Activated CD4-positive, CD25-positive, alpha-beta regulatory T cell treated with anti-CD3 and anti-CD28 coated beads, Interleukin-2, amount 50 U/mL, for 16 hours (primary cell): ENCODE data around the gene ASIC4.

Experiments used
- DNase-seq: peaks from one replicate; pipeline ENCODE4 v3.0.0-alpha.2; 2020; ENCODE audit warnings: low read depth, low spot score

The ASIC4 gene

DNA sequence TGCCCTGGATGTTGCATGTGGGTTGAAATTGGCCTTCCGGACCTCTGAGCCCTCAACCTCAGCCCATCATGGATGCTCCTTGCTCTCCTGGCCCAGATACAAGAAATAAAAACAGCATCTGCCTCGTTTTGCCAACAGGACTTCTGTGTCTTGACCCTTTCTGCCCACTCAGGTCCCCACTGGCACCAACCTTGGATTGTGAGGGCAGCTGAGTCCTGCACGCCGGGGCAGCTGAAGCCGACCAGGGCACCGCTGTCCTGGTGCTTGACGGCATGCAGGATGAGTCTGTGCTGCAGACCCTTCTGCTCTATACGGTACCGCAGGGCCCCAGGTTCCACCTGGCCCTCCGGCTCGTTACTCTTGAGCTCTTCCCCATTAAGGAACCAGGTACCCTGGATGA, 52.4 kb downstream of the ASIC4 start:
- no peak for DNase-seq

DNA sequence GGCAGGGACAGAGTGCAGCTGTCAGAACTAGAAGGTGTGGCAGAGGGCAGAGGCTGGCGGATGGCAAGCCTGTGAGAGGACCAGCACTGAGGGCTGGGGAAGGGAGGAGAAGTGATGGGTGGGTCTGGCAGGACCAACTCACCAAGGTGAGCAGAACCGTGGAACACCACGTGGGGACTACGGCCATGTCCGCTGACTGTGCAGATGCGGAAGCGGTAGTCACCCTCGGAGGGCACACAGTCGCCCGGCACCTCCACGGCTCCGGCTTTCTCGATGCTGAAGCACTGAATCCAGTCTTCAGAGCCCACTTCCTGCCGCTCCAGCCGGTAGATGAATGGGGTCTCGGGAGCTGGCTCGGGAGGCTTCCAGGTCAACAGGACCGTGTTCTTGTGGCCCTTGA, 52.8 kb downstream of the ASIC4 start:
- no peak for DNase-seq

DNA sequence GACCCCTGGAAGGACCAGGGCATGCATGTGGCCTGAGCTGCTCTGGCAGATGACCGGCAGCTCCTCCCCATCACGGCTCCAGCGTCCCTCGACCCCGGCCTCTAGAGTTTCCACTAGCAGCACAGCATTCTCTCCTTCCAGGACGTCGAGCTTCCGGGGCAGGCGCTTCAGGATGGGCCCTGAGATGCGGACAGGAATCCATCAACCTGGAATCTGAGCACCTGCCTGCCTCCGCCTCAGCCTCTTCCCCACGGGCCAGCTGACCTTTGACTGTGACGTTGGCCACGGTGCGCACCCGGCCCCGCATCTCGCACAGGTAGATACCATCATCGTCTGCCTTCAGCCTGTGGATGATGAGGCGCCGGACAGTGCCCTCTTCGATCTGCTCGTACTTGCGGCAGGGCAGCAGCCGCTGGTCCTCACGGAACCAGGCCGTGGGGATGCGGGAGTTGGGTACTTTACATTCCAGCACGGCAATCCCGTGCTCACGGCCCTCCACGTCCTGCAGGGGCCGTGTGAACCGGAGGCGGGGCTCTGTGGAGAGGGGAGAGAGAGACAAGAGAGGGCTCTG, 53.6 kb downstream of the ASIC4 start:
- DNase-seq, result no peak

DNA sequence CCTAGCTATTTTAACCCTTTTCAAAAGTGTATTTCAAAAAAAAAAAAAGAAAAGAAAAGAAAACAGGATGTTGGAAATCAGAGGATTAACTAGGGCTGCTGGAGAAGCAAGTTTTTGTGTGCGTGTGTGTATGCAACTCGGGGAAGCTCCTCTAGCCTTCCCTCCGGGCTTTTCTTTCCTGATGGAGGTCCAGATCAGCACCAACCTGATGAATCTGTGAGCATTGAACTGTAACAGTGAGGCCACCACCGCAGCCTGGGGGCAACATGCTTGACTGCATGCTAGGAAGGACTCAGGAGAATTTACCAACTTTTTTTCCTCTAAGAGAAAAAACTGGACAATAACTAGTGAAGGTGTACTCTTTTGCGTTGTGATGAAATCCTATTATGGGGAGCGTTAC, 54.8 kb downstream of the ASIC4 start:
- DNase-seq, result no peak

DNA sequence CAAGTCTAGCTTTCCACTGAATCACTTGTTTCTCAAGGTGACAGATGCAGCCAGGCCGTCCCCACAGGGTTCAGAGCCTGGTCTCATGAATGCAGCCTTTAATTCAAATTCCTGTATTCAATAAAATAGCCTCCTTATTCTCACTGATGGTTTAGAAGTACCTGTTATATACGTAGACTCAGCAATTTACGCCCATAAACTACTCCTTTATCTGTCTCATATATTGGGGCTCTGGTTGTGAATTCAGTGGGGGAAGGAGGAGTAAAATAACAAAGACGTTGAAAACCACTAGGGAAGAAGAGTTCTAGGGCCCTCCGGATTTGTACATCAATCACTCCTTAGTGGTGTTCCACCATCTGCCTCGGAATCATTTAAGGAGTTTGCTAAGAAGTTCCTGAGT, 55.4 kb downstream of the ASIC4 start:
- no peak for DNase-seq

DNA sequence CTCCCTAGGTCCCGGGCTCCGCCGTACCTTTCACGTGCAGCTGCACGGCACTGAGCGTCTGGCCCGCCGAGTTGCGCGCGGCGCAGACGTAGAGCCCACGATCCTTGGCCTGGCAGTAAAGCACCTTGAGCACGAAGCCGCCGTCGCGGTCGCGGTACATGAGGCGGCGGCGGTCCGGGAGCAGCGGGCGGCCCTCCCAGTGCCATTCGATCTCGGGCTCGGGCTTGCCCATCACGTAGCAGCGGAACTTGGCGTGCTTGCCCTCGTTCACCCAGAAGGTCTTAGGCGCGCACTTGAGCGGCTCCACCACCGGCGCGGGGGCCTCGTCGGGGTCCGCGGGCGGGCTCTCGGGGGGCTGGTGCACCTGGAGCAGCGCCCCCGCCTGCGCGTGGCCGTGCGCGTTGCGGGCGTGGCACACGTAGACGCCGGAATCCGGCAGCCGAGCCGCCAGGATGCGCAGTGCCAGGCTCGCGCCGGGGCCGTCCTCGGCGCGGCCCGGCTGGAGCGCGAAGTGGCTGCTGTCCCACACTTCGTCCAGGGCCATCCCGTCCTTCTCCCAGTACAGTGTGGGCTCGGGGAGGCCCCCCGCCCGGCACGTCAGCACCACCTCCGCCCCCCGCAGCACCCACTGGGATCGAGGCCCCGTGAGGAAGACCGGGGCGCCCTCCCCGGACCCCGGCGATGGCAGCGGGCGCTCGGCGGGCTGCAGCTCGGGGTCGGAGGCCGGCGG, 56.1 kb downstream of the ASIC4 start:
- no peak for DNase-seq

DNA sequence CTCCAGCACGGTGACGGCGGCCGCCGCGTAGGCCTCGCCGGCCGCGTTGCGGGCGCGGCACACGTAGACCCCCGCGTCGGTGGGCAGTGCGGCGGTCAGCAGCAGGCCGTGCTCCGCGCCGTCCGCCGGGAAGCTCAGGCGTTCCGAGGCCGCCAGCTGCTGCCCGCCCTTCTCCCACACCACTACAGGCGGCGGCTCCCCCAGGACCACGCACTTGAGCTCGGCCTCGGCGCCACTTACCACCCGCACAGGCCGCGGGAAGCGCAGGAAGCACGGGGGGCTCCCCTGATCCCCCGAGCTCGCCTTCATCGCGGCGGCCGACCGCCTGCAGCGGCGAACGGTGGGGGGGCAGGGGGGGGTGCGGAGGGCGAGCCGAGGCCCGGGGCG, 56.6 kb downstream of the ASIC4 start:
- no peak for DNase-seq

DNA sequence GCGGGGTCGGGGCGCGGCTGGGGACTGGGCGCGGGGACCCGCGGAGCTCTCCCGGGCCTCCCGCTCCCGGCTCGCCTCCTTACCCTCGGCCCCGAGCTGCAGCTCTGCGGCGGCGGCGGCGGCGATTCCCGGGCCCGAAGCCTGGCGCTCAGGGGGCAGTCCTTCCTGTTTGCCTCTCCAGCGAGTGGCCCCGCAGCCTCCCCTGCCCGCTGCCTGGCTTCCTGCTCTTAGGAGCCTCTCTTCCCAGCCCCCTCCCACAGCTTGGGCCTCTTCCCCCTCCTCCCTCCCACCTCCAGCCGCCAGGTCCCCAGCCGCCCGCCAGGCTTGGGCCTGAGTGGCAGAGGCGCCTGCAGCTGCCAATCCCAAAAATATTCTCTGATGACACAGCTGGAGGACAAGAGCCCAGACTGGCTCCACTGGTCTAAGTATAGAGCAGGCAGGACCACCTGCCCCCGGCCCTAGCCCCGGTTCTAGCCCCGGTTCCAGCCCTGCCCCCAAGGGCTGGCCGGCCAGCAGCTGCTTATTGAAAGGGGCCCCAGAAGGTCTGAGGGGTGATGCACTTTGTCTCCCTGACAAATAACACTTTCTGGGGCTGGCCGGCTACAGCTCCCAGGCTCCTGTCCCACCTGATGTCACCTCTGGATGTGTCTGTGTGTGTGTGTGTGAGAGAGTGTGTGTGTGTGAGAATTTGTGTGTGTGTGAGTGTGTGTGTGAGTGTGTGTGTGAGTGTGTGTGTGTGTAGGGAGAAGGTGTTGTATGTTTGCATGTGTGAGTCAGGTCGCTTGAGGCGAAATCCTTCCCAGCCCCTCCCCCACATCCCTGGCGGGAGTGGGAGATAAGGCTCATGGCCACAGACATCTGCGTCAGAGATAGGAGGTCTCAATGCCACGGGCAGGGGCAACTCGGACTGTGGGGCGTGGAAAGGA, 57.3 kb downstream of the ASIC4 start, which contains the start of gene OBSL1:
TSS of gene OBSL1 (minus strand) at position 229 of the 926 bp plus-strand sequence. CDS start 307 bp downstream, outside the sequence.
- no peak for DNase-seq

DNA sequence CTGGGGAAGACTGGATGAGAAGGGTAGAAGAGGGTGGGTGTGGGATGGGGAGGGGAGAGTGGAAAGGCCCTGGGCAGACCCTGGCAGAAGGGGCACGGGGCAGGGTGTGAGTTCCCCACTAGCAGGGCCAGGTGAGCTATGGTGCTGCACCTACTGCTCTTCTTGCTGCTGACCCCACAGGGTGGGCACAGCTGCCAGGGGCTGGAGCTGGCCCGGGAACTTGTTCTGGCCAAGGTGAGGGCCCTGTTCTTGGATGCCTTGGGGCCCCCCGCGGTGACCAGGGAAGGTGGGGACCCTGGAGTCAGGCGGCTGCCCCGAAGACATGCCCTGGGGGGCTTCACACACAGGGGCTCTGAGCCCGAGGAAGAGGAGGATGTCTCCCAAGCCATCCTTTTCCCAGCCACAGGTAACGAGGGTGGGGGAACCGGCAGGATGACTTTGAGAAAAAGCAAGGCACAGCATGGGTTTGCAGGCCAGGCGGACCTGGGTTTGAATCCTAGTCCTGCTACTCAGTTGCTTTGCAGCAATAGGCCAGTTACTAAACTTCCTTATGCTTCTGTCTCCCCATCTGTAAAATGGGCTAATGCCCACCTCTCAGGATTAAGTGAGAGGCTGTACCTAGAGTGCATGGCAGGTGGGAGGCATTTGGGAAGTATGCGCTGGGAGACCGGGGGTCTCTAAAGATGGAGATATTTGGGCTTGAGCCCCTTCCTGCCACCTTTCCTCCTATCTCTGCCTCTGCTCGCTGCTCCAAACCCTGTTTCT, 58.1 kb downstream of the ASIC4 start, which contains the start of gene INHA:
TSS of gene INHA (plus strand) at position 74 of the 765 bp plus-strand sequence. CDS start at position 139, 65 bp downstream.
- DNase-seq, result no peak

DNA sequence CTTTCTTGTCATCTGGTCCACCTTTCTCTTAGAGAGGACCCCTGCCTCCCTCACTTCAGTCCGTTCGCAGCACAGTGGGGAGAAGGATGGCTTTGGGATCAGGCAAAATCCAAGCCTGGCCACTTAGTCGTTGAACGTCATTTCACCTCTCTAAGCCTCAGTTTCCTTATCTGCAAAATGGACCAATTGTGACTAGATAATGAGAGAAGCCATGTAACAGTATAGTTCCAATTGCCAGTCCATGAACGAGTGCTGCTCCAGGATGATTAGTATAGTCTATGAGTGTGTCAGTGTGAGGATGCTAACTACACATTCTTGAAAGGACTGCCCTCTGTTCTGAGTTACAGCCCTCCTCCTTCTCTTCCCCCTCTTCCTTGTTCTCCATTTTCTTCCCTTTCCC, 58.9 kb downstream of the ASIC4 start:
- no peak for DNase-seq

DNA sequence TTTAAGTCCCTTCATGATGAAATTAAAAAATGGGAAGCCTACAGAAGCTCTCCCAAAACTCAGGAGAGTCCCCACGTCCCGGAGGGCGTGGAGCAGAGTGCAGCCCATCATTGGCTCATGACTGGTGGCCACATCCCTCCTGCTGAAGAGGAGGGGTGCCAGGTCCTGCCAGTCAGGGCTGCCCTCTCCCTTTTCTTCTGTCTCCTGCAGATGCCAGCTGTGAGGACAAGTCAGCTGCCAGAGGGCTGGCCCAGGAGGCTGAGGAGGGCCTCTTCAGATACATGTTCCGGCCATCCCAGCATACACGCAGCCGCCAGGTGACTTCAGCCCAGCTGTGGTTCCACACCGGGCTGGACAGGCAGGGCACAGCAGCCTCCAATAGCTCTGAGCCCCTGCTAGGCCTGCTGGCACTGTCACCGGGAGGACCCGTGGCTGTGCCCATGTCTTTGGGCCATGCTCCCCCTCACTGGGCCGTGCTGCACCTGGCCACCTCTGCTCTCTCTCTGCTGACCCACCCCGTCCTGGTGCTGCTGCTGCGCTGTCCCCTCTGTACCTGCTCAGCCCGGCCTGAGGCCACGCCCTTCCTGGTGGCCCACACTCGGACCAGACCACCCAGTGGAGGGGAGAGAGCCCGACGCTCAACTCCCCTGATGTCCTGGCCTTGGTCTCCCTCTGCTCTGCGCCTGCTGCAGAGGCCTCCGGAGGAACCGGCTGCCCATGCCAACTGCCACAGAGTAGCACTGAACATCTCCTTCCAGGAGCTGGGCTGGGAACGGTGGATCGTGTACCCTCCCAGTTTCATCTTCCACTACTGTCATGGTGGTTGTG, 60.4 kb downstream of the ASIC4 start:
- DNase-seq, result no peak

DNA sequence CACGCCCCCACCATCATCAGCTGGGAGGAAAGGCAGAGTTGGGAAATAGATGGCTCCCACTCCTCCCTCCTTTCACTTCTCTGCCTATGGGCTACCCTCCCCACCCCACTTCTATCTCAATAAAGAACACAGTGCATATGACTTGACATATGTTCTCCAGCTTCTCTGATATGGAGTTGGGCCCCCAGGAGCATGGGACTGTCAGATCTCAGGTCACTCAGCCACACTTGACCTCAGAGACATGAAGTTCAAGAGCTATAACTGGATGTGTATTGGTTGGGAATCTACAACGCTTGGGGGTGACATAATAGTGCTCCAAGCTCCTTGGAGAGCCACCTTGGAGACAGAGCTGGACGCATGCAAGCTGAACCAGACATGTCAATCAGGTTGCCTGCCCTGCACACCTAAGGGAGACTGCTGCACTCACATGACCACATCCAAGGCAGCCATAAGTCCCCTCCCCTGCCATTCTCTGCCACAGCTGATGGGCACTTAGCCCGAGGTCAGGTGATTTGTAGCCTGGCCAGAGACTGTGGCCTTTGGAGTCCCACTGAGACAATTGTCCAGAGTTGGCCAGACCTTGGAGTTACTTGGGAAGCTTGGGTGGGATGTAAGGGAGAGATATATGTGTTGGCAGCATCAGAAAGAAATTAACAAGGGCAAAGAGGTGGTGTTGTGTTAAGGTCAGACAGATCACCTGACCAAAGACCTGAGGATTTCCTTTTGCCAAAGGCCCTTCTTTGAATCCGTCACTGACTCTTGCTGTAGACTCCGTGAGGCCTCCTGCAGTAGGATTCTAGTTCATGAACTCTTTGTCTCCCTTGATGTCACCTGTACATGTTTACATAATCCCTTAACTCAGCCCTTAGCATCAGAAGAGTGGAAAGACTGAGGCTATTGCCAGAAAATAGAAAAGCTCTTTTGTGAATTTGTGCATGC, 61.6 kb downstream of the ASIC4 start:
- no peak for DNase-seq

DNA sequence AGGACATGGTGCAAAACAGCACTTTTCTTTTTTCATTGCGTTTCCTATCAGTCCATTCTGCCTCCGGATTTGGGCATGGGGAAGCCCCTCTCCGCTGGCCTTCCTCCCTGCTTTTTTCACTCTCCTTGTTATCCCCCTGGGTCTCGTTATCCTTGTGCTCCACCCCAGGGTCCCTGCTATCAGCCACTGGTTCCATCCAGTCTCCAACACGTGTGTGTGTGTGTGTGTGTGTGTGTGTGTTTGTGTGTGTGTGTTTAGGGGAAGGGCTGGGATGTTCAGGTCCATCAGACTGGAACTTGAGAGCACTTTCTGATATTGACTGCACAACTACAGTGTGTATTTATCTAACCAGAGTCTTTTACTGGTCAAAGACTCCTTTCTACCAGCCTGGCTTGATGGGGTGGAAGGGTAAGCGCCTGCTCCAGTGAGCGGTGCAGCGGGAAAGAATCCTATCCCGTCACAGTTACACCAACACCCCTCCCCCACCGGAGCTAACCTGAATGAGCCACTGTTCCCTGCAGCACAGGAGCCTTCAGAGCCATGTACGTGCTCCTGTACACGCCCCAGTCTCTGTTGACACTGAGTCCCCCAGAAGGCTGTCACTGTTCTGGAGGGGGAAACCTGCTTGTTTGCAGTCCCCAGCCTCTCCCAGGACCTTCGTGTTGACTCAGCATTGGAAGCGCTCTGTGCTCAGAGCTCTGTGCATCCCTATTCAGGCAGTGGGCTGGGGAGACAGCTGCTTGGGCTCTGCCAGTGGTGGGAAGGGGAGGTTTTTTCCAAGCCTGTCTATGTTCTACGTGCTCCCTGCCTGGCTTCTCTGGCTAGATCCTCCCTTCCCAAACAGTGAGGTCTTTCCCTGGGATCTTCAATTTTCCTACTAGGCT, 62.5 kb downstream of the ASIC4 start:
- no peak for DNase-seq

DNA sequence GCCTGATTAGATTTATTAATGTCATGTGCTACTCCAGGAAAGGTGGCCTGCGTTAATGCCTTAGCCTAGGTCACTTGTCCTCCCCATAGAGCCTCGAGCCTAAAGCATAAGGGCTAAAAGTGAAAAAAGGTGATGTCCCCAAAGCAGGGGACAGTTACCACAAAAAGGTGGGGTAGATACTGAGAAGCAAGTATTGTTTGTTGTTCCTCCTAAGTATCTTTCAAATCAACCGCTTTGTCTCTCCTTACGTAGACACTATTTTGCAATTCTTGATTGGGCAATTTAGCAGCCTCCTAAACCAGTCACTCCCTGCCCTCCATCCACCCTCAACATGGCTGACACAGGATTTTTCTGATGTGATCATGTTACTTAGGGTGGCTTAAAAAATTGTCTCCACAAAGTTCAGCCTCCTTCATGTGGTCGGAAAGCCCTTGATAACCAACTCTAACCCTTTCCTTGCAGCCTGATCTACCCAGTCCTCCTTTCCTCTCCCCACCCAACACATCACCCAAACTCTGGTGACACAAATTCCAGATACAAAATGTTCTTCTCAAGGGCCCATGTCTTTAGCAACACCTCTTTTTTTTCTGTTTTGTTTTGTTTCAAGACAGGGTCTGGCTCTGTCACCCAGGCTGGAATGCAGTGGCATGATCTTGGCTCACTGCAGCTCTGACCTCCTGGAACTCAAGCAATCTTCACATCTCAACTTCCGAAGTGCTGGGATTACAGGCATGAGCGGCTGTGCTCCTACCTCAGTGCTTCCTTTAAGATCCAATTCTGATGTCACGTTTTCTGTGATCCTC, 64.7 kb downstream of the ASIC4 start:
- no peak for DNase-seq

DNA sequence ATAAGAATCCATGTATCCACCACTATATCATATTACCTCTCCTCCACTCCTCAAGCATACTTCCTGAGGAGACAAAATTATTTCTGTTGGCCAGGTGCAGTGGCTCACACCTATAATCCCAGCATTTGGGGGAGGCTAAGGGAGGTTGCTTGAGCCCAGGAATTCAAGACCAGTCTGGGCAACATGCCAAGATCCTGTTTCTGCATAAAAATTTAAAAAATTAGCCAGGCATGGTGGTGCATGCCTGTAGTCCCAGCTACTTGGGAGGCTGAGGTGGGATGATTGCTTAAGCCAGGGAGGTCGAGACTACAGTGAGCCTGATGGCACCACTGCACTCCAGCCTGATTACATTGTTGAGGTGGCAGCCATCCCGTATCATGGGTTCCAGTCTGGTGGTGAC, 67.1 kb downstream of the ASIC4 start:
- DNase-seq, result no peak
